Heart right ventricle (tissue), 16 donors: ENCODE data around the gene ATXN1. TPM values are rescaled to one million over a fixed set of nuclear protein-coding genes. Genes with fewer than 3 reads are reported as not detected.

Source experiments
- ATAC-seq, 8 donors: fragments of 200-7000 bp; cut with Tn5 transposase; one replicate each; pipeline ENCODE4 v1.9.1; 2020; ENCODE audit warnings: mild to moderate bottlenecking in 8 of 8, moderate library complexity in 8 of 8, moderate number of reproducible peaks in 1 of 8
- DNase-seq, 2 donors: peaks; one replicate each; pipeline ENCODE4 v3.0.0-alpha.2; 2020
- H3K27ac ChIP-seq, 10 donors: fragments of 200-600 bp; sonication (generic) in 2 of 10; one replicate each; pipeline versions ENCODE4 v1.5.0 to v1.8.0; 2020 to 2022; ENCODE audit warnings: mild to moderate bottlenecking in 3 of 10
- H3K27me3 ChIP-seq, 7 donors: fragments of 200-600 bp; one replicate each; pipeline ENCODE4 v1.8.0; 2021 to 2022; ENCODE audit warnings: mild to moderate bottlenecking in 2 of 7
- H3K36me3 ChIP-seq, 9 donors: fragments of 200-600 bp; sonication (generic) in 1 of 9; one replicate each; pipeline versions ENCODE4 v1.5.0 to v1.8.0; 2020 to 2022; ENCODE audit warnings: mild to moderate bottlenecking in 2 of 9
- H3K4me1 ChIP-seq, 9 donors: fragments of 200-600 bp; sonication (generic) in 1 of 9; one replicate each; pipeline versions ENCODE4 v1.5.0 to v1.8.0; 2020 to 2022; ENCODE audit warnings: mild to moderate bottlenecking in 4 of 9
- H3K4me3 ChIP-seq, 10 donors: fragments of 200-600 bp; sonication (generic) in 2 of 10; one replicate each; pipeline versions ENCODE4 v1.5.0 to v1.8.0; 2020 to 2022; ENCODE audit warnings: mild to moderate bottlenecking in 7 of 10, moderate library complexity in 2 of 10
- H3K9me3 ChIP-seq, 11 donors: fragments of 200-600 bp in 10 of 11; sonication (generic) in 2 of 11; one replicate each; pipeline versions ENCODE4 v1.5.0 to v1.8.0; 2013 to 2022; ENCODE audit warnings: mild to moderate bottlenecking in 2 of 11, control low read depth in 1 of 11, moderate library complexity in 1 of 11
- WGBS, 2 donors: extraction: QIAGEN DNeasy Blood & Tissue Kit; methylation state at CpG; one replicate each; pipeline ENCODE4 v1.1.7; 2013; ENCODE audit warnings: inconsistent platforms in 1 of 2; 5-methylcytosine and 5-hydroxymethylcytosine counted together
- intact Hi-C, 10 donors: fragments of 100-400 bp; cut with DNase I; formaldehyde crosslinking; loops; one replicate each; pipeline versions ENCODE4 v1.11.1 to v1.14.2; 2022
- polyA plus RNA-seq, 2 donors: library from polyadenylated mRNA; stranded (reverse); fragments of 200-250 nt; gene quantifications; one replicate each; pipeline ENCODE4 v1.2.3, GENCODE V29; 2013
- total RNA-seq, 10 donors: library from RNA; stranded (reverse); fragmentation: NEBNext Ultra II Directional in 3 of 10; extraction: Animal tissue kit (Norgen Biotek cat#: 25700) in 3 of 10; gene quantifications; one replicate each; pipeline versions ENCODE4 v1.2.1 to v1.2.4, GENCODE V29; 2021 to 2023
- TF ChIP-seq, protein P1 (sequence below), 9 donors: fragments of 200-600 bp; sonication (generic) in 2 of 9; IDR thresholded peaks; one replicate each; pipeline versions ENCODE4 v1.5.0 to v1.8.0; 2021 to 2022; ENCODE audit warnings: antibody characterized with exemption in 9 of 9, mild to moderate bottlenecking in 5 of 9, moderate library complexity in 1 of 9
- donor health status: Arrhythmogenic right ventricular cardiomyopathy.
- donor health status: ischemic (EF 13 %, LVEDD 7.1; RV severe dilation, severe dysfunction).
- donor health status: healthy with polysubstance abuse.
- donor health status: DM: no; HTN: yes; CAD: no.
- donor health status: DM: no; HTN: no; CAD: no.
- donor health status: ischemic (EF 25% LVEDD 6.9; RV normal size, moderate dysfunction).
- donor health status: ischemic (EF 25% LVEDD 5.7; RV mildly dilated, moderate dysfunction).
- donor health status: healthy.
- donor health status: DM: yes; HTN: yes; CAD: no.
- donor health status: Ischemic cardiomyopathy.
- donor health status: ischemic (EF 35%, LVEDD 5.7; RV mildly dilated, moderate dysfunction).
- donor health status: nonischemic (EF 11% LVEDD 7.7; RV severe dilation, severe dysfunction).
- donor health status: DM: yes; HTN: yes; CAD: no.
- donor health status: PGD.
- donor health status: ischemic (EF 29% LVEDD 5.4; RV normal size, mild dysfunction).
- donor health status: nonischemic (EF 23%, LVEDD 6.1; RV moderate dilation, normal function).

Gene ATXN1
- total and polyA plus RNA-seq, 12 donors, result 4.1 to 46.5 (median 40.3) TPM

DNA sequence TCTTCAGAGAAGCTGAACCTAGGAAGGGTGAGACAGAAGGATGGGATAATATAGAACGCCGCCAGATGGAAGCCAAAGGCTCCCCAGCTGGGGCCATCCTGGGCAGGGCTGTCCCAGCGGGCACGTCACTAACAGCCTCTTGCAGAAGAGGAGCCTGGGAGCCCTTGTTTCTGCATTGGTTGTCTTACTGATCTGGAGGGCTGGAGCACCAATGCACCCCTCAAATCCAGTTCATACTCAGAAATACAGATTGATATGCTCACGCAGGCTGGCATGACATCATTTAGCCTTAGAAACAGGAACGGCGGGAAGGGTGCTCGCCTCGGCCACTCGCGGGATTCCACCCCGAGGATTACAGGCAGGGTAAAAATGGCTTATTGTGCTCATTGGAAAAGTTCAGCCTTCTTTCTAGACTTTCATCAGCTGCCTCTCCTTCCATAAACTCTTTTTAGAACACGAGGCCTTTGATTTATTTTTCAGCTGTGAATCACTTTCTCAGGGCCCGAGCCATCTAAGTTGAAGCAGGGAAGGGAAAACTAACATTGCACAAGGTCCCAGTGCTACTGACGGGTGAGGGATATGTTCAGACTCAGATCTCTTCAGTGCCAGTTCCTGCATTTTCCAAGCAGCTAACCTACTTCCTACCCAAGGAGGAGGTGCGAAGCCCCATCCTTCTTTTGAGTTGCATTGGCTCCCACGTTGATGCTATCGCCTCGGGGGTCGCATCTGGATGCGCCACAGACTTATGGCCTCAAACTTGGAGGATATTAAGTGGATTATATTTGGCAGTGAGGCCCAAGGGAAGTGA lies 440.5 kb downstream of the ATXN1 start:
- ATAC-seq, result peak; percentile 21 to 63 (median 49)
- TF ChIP-seq, protein P1, sequence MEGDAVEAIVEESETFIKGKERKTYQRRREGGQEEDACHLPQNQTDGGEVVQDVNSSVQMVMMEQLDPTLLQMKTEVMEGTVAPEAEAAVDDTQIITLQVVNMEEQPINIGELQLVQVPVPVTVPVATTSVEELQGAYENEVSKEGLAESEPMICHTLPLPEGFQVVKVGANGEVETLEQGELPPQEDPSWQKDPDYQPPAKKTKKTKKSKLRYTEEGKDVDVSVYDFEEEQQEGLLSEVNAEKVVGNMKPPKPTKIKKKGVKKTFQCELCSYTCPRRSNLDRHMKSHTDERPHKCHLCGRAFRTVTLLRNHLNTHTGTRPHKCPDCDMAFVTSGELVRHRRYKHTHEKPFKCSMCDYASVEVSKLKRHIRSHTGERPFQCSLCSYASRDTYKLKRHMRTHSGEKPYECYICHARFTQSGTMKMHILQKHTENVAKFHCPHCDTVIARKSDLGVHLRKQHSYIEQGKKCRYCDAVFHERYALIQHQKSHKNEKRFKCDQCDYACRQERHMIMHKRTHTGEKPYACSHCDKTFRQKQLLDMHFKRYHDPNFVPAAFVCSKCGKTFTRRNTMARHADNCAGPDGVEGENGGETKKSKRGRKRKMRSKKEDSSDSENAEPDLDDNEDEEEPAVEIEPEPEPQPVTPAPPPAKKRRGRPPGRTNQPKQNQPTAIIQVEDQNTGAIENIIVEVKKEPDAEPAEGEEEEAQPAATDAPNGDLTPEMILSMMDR (IDR thresholded peaks at IDR 0.05), result no peak
- intact Hi-C loops, result loop anchor here in 3 of 10 donors (5.0 to 10.0 kb wide), 3 partner anchors 78 to 86 kb away; partner anchors contain the start of gene GMPR (in 2 of the 3)

DNA sequence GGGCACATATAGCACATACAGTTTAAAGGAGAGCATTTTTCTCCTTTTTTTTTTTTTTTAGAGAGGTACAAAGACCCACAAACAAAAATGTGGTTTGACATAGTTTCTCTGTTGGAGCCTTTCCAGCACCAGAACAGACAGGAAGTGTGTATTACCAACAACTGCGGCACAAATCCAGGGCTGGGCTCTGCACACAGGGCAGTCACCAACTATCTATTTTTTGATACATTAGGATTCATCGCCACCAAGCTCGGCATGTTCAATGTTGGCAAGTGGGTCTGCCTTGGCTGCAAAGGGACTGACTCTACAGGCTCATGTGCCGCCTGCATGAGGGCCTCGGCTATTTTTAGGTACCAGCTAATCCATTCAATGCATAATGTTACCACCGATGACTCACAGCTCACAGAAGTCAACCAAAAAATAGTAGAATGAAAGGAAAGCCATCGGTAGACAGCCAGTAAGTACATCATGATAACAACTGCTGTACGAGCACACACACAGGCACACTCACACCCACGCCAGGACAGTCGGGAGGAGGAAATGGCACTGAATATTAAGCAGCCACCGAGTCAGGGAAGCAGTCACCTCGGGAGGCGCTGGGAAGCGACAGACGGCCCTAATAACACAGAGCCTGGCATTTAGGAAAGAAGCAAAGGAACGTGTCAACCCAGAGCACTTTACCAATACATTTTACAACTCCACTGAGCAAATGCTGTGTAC lies 441.3 kb downstream of the ATXN1 start:
- Histone ChIP-seq H3K36me3 (peaks cover 0 to 6% (median 0%) of the 10 kb centered on the region in 9 donors), H3K4me3 (peak overlapping the region in 7 of 10 donors; percentile 9 to 32 (median 28)), H3K9me3 (no peaks in the 10 kb centered on the region), H3K4me1 (peaks cover 22 to 78% (median 55%) of the 10 kb centered on the region in 9 donors), H3K27ac (peak overlapping the region; percentile 63 to 95 (median 89)), H3K27me3 (no peaks in the 10 kb centered on the region)
- DNase-seq (peak; percentile 58 to 78), ATAC-seq (peak; percentile 66 to 91 (median 86))
- intact Hi-C loops, result loop anchor here in 3 of 10 donors (5.0 to 10.0 kb wide), 3 partner anchors 78 to 85 kb away; partner anchors contain the start of gene GMPR (in 2 of the 3)
- TF ChIP-seq, protein P1 (IDR thresholded peaks at IDR 0.05), result no peak
- WGBS, 2 donors, result 8 to 10% methylated on average over 16 of the region's 16 CpGs

More for the DNA sequence above, 440.5 kb downstream of the ATXN1 start:
- no peaks in the 10 kb centered on the region for H3K27me3 ChIP-seq
- H3K4me1 ChIP-seq, result peaks cover 22 to 78% (median 55%) of the 10 kb centered on the region in 9 donors
- peak overlapping the region in 7 of 10 donors; percentile 9 to 32 (median 28) for H3K4me3 ChIP-seq
- H3K27ac ChIP-seq, result peak overlapping the region; percentile 63 to 95 (median 89)
- H3K36me3 ChIP-seq, result peaks cover 0 to 11% (median 0%) of the 10 kb centered on the region in 9 donors
- WGBS, 2 donors, result 67 to 68% methylated on average over 21 of the region's 21 CpGs
- H3K9me3 ChIP-seq, result no peaks in the 10 kb centered on the region
- DNase-seq, result no peak

DNA sequence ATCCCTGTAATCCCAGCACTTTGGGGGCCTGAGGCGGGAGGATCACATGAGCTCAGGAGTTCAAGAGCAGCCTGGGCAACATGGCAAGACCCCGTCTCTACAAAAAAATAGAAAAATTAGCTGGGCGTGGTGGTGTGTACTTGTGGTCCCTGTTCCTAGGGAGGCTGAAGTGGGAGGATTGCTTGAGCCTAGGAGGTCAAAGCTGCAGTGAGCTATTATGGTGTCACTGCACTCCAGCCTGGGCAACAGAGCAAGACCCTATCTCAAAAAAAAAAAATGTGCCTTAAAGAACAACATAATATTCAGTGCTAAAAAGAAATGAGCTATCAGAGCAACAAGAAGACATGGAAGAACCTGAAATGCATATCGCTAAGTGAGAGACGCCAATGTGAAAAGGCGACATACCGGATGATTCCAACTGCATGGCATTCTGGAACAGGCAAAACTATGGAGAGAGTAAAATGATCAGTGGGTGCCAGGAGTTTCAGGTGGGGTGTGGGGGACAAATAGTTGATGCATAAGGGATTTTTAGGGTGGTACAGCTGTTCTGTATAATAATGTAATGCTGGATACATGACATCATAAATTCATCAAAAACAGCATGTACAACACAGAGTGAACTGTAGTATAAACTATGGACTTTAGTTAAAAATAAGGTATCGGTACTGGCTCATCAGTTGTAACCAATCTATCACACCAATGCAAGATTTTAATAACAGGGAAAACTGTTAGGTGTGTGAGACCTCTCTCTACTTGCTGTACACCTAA lies 442.1 kb downstream of the ATXN1 start:
- WGBS, 2 donors, result 96 to 98% methylated on average over 8 of the region's 8 CpGs
- Histone ChIP-seq H3K9me3 (no peaks in the 10 kb centered on the region), H3K27me3 (no peaks in the 10 kb centered on the region), H3K4me1 (peaks cover 22 to 72% (median 55%) of the 10 kb centered on the region in 9 donors), H3K4me3 (no peak overlapping the region), H3K36me3 (no peaks in the 10 kb centered on the region), H3K27ac (peak overlapping the region in 9 of 10 donors; percentile 31 to 95 (median 89))
- ATAC-seq, result no peak
- intact Hi-C loops, result no loop called here
- TF ChIP-seq, protein P1 (IDR thresholded peaks at IDR 0.05), result no peak
- no peak for DNase-seq
